NCI-H2081 (cell line): ENCODE data around the gene ELN.
"Not testable (repeated sequence)": the region's sequence is repeated elsewhere in the genome, so short reads cannot be mapped to it uniquely, and the experiment has no call there.

Experiments used
- DNase-seq, 2 experiments: peaks; one replicate each; lab custom pipeline; 2025; lab: John Stamatoyannopoulos, UW

ELN gene

GRCh38 chr7:74000489-74001149, 27.4 kb upstream of the ELN start:
- no peak for DNase-seq

- no peak for DNase-seq
Measured at GRCh38 chr7:74001150-74001494, 26.9 kb upstream of the ELN start.

GRCh38 chr7:74002474-74003017, 25.4 kb upstream of the ELN start:
- DNase-seq, result no peak

GRCh38 chr7:74003621-74004020, 24.4 kb upstream of the ELN start:
- DNase-seq, result no peak

- no peak for DNase-seq
Measured at GRCh38 chr7:74006032-74006431, 21.9 kb upstream of the ELN start.

GRCh38 chr7:74006451-74007241, 21.3 kb upstream of the ELN start:
- peak; percentile 60 to 84 for DNase-seq

DNA sequence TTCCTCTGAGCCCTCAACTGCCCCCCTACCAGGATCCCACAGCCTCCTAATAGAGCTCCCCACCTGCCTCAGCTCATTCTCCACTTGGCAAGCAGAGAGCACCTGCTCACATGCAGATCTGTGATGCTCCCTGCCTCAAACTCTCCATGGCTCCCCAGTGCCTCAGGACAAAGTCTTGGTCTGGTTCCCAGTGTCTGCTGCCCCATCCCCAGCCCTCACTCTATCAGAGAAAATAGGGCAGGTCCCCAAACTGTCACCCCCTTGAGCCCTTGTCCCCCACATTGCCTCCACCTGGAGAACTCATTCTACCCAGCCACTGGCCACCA, 20.8 kb upstream of the ELN start:
- DNase-seq, result no peak

- no peak for DNase-seq
Measured at GRCh38 chr7:74008687-74009086, 19.3 kb upstream of the ELN start.

- no peak for DNase-seq
Measured at GRCh38 chr7:74009719-74010118, 18.3 kb upstream of the ELN start.

- DNase-seq, result no peak
Measured at GRCh38 chr7:74010407-74010806, 17.6 kb upstream of the ELN start.

DNA sequence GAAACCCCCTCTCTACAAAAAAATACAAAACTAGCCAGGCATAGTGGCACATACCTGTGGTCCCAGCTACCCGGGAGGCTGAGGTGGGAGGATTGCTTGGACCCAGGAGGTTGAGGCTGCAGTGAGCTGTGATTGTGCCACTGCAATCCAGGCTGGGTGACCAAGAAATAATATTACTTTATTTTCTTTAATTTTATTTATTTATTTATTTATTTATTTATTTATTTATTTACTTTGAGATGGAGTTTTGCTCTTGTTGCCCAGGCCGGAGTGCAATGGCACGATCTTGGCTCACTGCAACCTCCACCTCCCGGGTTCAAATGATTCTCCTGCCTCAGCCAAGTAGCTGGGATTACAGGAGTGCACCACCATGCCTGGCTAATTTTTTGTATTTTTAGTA, 16.6 kb upstream of the ELN start:
- DNase-seq, result not testable (repeated sequence)

DNA sequence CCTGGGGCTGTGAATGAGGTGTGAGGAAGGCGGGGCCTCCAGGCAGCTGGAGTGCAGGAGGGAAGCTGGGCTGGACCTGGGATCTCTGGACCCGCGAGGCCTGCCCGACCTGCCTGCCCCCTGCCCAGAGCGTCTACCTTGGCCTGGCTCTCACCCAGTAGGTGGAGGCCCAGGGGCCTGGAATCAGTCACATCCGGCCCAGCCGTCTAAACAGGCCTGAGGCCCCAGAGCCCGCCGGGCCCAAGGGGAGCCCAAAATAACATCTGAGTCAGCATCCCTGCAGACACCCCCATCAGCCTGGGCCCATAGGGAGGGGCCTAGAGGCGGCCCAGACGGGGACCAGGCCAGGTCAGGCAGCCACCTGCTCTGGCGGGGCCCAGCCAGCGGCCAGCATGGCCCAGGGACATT, 15.1 kb upstream of the ELN start:
- DNase-seq, result no peak

GRCh38 chr7:74013539-74014272, 14.3 kb upstream of the ELN start:
- no peak for DNase-seq

GRCh38 chr7:74014931-74015330, 13.0 kb upstream of the ELN start:
- no peak for DNase-seq

DNA sequence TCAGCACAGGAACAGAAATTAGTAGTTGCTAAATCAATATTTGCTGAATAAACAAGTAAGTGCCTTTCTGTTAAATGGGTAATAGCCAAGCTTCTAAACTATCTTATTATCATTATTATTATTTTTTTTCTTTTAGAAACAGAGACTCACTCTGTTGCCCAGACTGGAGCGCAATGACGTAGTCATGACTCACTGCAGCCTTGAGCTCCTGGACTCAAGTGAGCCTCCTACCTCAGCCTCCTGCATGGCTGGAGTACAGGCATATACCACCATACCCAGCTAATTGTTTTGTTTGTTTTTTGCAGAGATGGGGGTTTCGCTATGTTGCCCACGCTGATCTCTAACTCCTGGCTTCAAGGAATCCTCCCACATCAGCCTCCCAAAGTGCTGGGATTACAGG, 12.3 kb upstream of the ELN start:
- DNase-seq, result no peak

- DNase-seq, result no peak
Measured at GRCh38 chr7:74017125-74017524, 10.8 kb upstream of the ELN start.

- no peak for DNase-seq
Measured at GRCh38 chr7:74018246-74018895, 9.6 kb upstream of the ELN start.

GRCh38 chr7:74019149-74019548, 8.8 kb upstream of the ELN start:
- no peak for DNase-seq

DNA sequence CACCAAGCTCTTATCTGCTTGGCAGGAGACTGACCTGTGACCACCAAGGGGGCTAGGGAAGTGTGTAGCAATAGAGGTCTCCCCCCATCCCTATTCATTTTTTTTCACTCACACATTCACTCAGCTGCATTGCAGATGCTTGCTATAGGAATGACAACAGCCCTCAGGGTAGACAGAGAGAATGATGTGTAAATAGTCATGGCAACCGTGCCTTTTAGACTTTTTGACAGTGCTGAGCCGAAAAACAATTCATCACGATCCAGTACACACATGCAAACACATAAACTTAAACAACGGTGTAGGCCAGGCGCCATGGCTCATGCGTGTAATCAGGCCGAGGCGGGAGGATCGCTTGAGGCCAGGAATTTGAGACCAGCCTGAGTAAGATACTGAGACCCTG, 7.6 kb upstream of the ELN start:
- no peak for DNase-seq

DNA sequence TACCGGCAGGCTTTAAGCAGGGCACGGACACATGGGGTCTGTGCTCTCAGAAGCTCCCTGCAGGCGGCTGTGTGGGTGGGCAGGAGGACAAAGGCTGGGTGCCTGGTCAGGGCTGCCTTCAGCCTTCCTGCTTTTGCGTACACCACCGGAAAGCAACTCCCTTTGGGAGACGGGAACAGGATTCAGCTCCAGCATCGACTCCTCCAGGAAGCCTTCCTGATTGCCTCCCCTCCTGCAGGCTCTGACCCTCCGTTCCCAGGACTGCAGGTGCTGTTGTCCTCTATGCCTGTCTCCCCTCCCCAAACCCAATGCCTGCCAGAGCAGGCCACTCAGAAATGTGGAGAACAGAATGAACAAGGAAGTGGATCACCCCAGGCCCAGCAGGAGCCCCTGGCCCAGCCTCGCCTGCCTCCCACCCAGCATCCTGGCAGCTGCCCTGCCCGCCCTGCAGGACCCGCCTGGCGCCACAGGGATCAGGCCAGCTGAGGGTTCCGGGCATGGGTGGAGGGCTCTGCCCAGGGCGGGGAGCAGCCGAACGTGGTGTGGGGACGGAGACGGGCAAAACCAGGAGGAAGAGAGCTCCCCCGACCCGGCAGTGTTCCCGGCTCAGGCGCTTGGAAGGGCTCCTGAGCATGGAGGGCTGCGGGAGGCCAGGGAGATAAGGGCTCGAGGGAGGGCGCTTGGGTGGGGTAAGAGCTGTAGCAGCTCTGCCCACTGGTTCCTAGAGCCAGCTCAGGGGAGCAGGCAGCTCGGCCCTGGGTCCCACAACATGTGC, 6.2 kb upstream of the ELN start:
- DNase-seq, result no peak

- no peak for DNase-seq
Measured at GRCh38 chr7:74022507-74022906, 5.5 kb upstream of the ELN start.

- no peak for DNase-seq
Measured at GRCh38 chr7:74023092-74023536, 4.9 kb upstream of the ELN start.
